DND-41 (cell line): ENCODE results near the gene NOL4L.

Source experiments
- EZH2 ChIP-seq: IDR thresholded peaks from 3 replicates; pipeline ENCODE4 v1.6.1; 2012; ENCODE audit warnings: borderline replicate concordance, low read depth, mild to moderate bottlenecking, moderate library complexity, low read length, inconsistent platforms; ENCODE audit not compliant: severe bottlenecking
- TF ChIP-seq, protein P1 (sequence below): IDR thresholded peaks from 2 replicates; pipeline ENCODE4 v1.5.1; 2012; ENCODE audit warnings: borderline replicate concordance, low read length, moderate library complexity, mild to moderate bottlenecking; ENCODE audit not compliant: poor library complexity, severe bottlenecking; ENCODE audit errors: extremely low read depth

DNA sequence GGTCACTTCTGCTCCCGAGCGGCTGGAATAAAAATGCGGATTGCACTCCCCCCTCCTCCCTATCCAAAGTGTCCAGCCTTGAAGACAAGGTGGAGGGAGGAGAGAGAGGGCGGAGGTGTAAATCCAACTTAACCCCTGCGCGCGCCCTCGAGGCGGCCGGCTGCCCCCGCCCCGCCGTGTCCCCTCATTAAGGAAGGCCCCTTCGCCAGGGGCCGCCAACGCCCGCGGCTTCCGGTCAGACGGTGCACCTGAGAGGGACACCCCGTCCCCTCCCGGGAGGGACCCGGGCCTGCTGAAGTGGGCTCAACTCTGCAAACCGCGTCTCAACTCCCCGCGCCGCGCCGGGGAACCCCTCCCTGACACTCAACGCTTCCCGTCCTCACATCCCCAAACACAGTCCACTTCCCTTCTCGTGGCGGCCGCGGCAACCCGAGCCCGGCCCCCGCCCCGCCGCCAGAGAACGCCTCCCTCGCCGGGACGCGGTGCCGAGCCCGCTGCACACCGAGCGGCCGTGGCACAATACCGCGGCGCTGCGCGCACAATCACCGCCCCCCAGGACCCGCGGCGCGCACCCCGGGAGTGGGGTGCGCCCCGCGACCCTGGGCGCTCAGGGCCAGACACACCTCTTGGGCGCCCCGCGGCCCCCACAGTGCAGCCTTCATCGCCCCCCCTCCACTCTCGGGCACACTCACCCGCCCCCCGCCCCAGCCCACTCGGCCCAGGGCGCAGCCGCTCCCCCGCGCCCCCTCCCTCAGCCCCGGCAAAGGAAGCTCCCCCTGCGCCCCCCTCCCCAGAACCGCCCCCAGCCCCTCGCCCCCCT lies 102.5 kb downstream of the NOL4L start:
- TF ChIP-seq, protein P1, sequence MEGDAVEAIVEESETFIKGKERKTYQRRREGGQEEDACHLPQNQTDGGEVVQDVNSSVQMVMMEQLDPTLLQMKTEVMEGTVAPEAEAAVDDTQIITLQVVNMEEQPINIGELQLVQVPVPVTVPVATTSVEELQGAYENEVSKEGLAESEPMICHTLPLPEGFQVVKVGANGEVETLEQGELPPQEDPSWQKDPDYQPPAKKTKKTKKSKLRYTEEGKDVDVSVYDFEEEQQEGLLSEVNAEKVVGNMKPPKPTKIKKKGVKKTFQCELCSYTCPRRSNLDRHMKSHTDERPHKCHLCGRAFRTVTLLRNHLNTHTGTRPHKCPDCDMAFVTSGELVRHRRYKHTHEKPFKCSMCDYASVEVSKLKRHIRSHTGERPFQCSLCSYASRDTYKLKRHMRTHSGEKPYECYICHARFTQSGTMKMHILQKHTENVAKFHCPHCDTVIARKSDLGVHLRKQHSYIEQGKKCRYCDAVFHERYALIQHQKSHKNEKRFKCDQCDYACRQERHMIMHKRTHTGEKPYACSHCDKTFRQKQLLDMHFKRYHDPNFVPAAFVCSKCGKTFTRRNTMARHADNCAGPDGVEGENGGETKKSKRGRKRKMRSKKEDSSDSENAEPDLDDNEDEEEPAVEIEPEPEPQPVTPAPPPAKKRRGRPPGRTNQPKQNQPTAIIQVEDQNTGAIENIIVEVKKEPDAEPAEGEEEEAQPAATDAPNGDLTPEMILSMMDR, result no peak
- TF ChIP-seq EZH2, result no peak
